Measurements from ENCODE around the gene WASF2.
"Not testable (repeated sequence)": the region's sequence is repeated elsewhere in the genome, so short reads cannot be mapped to it uniquely, and the experiment has no call there.

WASF2 gene, protein sequence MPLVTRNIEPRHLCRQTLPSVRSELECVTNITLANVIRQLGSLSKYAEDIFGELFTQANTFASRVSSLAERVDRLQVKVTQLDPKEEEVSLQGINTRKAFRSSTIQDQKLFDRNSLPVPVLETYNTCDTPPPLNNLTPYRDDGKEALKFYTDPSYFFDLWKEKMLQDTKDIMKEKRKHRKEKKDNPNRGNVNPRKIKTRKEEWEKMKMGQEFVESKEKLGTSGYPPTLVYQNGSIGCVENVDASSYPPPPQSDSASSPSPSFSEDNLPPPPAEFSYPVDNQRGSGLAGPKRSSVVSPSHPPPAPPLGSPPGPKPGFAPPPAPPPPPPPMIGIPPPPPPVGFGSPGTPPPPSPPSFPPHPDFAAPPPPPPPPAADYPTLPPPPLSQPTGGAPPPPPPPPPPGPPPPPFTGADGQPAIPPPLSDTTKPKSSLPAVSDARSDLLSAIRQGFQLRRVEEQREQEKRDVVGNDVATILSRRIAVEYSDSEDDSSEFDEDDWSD

DNA sequence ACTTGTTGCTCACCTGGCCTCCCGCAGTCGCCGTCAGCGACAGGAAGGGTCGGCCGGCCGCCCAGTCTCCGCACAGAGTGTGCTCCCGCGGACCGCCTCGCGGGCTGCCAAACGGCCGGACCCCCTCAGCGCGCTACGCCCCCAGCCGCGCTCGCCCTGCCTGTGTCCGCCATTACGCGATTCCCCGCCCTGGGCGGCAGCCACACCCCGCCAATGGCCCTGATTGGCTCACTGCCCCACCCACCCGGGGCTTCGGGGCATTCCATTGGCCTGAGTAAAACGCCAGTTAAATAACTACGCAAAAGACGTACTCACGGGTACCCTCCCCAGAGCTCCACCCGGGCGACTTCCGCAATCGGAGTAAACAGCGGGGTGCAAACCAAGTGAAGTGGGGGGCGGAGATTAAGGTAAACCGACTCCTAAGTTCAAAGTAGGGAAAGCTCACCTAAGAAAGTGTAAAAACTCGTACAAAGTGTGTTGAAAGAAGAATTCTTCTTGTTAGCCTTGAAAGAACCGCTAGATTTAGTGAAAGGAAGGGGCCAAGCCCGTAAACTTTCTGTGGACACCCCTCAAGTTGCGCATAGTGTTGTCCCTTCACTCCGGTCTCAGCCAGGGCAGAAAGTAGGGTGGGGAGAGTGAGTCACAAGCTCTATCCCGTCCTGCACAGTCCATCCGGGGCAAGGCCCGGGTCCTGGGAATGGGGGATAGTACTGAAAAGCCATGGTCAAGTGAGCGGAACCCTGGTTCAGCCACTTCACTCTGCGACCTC, at the start of gene WASF2:
WASF2 (minus strand) TSS at position 195 of the 769 bp plus-strand sequence. CDS start 61,277 bp downstream, outside the sequence.
- peak; percentile 97 for DNase-seq

DNA sequence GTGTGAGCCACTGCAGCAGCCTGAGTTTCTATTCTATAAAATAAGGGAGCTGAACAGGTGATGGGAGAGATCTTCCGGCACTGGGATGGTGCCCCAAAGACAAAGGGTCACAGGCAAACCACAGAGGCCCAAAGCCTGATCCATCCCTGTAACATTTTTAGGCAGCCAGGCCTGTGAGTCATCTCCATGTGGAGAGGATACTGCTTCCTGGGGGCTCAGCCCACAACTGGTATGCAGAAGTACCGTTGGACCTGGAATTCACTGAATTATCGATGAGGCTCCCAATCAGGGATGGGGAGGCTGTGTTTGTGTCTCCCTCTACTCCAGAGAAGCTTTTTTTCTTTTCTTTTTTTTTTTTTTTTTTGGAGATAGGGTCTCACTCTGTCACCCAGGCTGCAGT, 48.8 kb upstream of the WASF2 start:
- DNase-seq, result peak; percentile 95

DNA sequence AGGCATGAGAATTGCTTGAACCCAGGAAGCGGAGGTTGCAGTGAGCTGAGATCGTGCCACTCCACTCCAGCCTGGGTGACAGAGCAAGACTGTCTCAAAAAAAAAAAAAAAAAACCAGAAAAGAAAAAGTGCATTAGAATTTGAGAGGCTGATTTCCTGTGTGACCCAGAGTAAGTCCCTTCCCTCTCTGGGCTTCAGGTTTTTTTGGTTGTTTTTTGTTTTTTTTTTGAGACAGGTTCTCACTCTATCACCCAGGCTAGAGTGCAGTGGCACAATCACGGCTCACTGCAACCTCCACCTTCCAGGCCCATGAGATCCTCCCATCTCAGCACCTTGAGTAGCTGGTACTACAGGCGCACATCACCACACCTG, 48.3 kb upstream of the WASF2 start:
- DNase-seq, result not testable (repeated sequence)

DNA sequence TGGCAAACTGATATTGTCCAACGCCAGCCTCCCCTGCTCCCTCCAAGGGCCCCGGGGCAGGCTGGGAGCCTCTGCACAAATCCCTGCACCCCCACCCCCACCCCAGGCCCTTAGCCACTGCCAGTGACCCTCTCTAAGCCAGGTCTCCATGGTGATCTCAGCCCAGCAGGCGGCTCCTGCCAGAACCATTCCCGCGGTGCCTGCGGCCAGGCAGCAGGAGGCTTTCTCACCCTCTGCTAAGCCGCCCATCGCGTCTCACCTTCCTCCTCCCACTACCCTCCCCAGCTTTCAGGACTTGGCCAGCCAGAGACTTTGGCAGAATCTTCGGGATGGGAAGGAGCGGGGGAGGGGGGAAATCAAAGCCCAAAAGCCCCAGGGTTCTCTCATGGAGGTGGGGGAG, 46.8 kb upstream of the WASF2 start:
- peak; percentile 87 for DNase-seq

DNA sequence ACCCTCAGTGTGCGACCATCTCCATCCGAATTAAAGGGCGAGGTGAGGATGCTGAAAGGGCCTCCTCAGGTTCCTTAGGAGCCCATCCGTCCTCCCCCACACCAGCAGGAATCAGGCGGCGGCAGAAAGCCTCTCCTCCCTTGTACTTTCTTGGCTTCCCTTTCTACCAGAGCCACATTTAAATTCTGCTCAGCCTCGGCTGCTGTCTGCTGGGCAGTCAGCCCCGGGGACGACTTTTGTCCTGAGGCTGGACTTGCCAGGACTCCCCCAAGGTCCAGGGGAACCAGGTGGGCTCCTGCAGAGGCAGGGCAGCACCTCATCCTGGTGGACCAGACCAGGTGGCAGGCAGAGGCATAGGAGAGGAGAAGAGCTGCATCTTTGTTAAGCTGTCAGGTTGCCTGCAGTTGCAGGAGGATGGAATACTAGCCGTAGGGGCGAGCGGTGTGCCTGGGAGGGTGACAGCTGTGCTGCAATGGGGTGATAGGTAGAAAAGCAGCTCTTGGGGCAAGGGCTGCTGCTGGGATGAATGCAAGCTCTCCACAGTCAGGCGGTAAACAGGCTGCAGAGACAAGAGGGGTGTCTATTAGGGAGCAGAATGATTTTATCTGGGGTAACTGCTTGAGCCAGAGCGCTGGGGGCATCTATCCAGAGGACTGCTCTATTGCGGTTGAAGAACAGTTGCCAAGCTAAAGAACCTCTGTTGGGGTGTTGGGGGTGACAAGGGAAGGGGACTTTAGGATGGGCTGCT, 46.2 kb upstream of the WASF2 start:
- DNase-seq, result no peak

DNA sequence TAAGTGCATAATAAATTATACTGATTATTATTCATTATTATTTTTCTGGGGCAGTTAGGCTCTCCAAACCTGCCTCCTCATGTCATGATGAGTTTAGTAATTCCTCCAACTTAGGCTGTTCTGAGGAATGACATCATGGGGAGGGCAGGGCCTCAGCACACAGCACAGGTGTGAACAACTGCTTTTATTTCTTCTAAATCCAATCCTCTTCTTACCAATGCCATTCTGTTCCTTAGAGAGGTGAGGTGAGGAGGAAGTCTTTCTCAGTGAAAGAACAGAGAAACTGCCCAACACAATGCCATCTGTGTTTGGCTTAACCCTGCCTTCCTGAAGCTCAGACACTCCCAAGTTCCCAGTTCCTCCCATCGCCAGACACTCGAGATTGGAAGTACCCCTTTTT, 45.4 kb upstream of the WASF2 start:
- no peak for DNase-seq

DNA sequence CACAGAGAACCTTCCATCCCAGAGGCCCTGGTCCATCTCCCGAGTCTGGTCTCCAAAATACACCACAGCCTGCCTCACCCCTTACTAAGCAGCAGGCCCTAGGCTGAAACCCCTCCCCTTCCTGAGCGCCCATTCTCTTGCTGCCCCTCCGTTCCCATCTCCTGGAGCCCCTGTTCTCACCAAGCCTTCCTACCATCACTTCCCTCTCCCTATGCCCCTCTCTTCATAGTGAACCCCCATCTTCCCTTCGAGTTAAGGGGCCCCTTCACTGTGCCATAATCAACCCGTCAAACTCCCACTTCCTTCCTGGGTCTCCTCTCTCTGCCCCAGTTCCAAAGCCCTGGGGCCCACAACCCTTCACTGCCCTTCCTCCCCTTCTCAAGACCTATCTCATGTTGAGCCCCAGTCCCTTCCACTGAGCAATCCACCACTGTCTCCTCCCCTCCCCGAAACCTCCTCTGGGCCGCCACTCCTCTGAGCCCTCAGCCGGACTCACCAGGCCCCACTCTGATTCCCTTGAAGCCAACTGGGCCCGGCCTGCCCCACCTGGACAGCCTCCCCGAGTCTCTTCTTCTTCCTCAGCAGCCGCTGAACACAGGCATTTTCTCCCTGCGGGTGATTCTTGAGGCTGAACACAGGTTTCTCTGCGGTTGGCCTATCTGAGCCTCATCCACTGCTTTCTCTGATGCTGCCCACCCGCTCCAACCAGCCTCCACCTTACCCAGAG, 42.2 kb upstream of the WASF2 start:
- DNase-seq, result no peak

DNA sequence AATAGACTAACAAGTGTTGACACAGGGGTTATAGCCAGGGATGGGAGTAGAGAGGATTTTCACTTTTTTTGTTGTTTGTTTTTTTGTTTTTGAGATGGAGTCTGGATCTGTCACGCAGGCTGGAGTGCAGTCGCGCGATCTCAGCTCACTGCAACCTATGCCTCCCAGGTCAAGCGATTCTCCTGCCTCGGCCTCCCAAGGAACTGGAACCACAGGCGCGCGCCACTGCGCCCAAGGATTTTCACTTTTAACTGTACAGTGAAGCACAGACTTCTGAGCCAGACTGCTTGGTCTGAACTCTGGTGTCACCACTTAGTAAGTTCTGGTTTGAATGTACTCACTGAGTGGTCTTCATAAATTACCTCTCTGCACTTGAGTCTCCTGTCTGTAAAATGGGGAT, 40.2 kb upstream of the WASF2 start:
- DNase-seq, result no peak

DNA sequence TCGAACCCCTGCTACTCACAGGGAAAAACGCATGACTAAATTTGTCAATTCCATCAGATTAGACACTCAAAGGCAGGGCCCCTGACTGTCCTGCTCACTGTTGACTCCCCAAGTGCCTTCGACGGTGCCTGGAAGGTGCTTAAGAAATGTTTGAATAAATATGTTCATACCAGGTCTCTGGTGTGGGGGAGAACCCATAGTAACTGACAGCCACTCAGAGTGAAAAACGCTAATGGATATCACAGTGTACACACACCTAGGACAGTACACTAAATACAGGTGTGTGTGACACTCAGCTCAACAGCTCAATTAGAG, 39.7 kb upstream of the WASF2 start:
- DNase-seq, result no peak

DNA sequence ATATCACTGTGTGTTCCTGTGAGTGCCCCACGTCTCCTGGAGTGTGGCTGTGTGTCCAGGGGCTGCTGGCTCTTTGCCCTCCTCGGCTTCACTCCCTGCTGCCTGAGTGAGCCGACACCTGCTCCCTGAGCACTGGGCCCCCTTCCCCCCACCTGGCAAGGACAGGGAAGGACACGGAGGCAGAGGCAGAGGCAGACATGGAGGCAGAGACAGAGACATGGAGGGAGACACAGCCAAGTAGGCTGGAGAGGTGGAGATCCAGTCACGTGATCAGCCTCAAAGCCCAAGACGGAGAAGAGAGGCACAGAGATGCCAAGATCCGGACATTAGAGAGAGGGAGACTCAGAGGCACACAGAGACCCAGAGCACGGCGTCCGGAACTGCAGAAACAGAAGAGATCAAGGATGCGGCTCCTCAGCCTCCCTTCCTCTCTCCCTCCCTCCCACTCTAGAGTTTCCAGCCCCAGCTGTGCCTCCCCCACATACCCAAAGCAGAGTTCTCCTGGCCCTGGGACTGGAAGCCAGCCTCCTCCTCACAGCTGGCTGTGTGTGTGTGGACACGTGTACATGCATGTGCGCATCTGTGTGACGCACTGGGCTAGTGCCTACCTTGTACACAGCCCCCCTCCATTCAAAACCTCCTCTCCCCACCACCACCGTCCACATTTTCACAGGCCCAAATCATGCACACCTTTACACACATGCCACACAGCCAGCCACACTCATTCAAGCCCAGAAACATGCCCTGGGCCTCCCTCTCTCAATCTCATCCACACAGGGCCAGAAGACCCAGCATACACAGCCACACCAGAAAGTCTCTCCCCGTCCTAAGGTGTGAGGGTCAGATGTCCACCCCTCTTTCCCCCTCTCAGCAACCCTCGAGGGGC, 39.1 kb upstream of the WASF2 start:
- peak; percentile 46 for DNase-seq

DNA sequence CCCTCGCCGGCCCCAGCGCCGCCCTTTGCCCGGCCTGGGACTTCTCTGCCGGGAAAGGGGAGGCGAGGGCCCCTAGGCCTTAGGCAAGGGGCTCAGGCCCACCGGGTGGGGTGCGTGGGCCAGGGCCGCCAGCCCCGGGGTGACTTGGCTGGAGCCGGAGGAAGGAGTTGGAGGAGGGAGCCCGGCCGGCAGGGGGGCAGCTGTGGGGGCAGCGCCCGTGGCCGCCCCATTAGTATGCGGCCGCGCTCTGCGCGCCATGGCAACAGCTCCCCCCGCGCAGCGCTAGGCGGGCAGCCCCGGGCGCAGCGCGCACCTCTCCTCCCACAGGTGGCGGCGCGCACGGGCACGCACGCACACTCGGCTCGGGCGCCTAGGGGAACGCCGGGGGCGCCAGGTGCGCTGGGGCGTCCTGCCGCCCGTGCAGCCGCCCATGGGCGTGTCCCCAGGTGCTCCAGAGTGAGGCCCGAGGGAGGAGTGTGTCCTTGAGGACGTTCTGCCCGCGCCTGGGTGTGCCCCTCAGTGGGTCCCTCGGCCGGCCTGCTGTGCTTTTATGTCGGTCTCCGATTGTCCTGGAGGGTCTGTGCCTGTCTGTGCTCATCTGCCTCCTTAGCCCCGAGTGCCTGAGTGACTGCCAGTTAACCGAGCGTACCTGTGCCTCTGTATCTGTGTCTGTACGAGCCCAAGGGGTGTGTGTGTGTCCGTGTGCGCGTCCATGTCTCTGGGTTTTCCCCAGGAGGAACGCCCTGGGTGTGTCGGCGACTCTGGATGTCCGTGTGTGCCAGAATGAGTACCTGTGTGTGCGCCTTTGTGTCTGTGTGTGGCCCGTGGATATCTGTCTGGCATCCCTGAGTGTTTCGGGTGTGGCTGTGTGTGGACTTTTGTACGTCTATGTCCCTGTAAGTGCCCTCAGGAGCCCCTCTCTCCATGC, 38.2 kb upstream of the WASF2 start:
- DNase-seq, result no peak

DNA sequence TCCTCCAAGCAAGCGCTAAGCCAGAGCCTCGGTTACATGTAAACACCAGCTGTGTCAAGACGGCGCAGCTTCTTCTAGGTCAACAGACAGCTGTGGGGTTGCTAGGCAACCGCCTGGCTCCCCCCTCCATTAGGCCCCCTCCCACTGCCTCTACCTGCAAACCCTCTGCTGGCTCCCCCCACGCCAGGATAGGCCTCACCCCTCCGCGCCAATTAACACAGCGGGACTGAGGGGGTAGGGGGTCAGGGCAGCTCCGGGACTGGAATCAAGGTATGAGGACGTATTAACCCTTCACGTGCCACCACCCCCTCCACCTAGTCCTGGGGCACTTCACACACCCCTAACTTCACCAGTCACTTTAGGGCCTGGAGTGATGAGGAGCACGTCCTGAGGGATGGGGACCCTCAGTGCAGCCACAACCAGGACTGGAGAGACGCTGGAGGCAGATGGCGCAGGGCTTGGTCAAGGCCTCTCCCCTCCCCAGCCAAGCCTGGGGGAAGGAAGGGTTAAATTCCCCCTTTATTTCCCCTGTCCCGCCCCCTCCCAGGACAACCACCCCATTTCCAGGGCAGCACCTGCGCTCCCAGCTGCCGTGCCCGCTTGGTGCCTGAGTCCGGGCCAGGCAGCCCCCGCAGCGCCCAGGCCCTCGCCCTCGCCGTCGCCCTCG, 37.4 kb upstream of the WASF2 start:
- no peak for DNase-seq

DNA sequence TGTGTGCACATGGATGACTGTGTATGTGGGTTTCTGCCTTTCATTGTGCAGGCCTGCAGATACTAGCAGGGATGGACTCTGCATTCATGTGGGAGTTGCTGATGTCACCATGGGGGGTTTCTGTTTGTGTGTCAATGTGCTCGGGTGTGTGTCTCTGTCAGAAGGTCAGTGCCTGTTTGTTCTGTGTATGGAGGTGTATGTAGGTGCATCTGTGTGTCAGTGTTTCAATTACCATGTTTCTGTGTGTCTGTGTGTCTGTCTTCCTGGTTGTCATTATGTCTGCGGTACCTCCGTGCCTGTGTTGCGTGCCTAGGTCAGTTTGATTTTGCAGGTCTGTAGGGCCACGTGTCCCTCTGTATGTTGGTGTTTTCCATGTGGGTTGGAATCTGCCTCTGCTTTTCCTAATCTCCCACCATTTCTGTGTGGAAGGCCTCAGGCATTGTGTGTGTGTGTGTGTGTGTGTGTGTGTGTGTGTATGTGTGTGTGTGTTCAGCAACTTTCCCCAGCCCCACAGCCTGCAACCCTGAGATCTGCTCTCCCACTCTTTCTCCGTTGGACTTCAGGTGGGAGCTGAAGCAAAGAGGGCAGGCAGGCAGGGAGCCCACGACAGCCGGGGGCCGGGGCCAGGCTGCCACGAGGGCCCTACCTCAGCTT, 36.7 kb upstream of the WASF2 start:
- no peak for DNase-seq

DNA sequence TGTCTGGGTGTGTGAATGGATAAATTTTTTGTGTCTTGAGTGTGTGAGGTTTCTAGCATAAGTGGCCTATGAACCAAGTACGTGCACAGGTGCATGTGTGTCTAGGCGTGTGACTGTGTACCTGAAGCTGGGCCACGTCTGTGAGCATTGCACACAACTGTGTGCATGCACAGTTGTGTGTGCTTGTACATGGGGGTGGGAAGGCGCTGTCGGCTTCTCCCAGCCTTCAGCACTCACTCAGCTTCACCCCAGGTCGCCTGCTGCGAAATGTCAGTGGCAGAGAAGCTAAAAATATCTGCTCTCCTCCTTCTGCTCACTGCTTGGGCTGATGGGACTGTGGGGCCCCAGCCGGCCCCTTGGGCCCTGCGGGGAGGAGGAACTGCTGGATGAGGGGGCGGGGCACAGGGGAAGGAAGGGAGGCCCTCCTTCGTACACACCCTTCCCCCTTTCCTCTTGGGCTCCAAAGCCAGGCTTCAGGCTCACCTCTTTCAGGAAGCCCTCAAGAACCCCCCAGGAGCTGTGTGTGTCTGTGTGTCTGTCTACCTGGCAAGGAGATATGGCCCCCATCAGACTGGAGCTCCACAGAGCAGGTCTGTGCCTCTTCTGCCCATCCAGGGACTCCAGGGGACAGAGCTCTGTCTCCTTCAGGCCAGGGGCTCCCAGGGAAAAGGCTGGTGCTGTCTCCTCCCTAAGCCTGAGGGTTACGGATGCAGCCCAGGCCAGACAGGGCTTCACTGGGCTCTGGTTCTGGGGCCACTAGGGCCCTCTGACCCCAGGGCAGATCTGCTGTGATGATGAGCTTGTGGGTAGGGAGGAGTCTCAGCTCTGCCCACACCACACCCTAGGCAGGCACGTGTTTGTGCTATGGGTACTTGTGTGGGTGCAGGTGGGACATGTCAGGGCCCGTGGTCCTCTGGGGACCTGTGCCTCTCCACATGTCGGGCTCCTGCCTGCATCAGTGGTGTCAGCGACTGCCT, 35.6 kb upstream of the WASF2 start:
- peak; percentile 66 for DNase-seq

DNA sequence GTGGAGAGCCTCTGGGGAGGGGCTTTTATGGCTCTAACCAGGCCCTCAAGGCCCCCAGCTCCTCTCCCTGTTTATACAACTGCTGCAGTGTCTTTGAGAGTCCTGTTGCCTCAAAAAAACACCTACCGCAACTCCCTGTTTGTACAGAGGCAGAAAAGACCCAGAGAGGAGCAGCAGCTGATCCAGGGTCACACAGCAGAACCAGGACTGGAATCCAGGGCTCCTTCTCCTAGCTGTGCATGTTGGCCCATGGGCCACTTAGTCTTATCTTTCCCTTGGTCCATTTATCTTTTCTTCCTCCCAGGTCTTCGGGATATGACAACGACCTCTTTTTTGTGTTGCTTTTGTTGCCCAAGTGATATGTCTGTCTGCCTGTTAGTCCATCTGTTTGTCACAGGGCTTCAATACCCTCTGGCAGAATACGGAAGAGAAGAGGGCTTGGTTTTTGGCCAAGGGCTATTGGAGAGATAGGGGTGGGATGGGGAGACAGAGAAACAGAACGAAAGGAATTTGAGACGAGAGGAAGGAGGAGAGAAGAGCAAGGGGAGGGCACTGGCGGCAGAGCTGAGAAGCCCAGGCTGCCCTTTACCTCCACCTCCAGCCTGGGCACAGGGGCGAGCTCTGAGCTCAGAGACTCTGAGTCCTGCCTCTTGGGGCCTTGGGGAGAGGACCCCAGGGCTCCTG, 33.5 kb upstream of the WASF2 start:
- no peak for DNase-seq

DNA sequence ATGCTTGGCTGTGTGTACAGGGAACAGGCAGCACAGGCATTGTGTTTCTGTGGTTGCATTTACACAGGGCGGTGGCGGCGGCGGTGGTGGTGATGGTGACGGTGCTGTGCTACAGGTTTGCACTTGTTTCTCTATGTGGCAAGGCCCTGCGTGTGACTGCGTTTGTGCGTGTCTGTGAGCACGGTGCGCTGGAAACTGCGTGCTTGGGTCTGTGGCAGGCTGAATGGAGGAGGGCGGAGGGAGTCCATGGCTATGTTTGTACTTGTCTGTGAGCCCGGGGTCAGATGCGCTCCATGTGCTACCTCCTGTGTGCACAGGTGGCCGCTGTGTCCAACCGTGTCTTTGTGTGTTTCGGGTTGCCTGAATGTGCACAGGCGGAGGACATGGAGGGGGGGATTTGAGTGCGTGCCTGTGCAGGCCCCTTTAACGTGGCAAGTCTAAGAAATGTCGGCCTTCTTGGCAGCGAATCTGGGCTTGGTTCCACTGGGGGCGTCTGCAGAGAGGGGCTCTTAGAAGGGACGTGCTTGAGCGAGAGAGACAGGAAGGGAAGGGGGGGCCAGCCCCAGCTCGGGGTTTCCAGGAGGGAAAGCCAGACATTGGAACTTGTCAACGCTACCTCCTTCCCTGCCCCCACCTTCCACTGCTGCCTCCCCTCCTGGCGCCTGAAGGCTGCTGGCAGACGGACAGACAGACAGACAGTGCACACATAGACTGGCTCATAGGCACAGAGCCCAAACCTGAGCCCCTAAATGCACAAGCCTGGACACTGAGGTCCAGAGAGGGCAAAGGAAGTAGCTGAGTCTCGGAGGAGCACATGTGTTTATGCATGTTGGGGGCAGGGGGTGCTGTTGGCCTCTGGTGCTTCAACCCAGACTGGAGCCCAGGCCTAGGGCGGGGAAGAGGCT, 32.7 kb upstream of the WASF2 start:
- no peak for DNase-seq

All from EL (cell line).